Stimulated activated CD4-positive, alpha-beta T cell treated with anti-CD3 and anti-CD28 coated beads, Interleukin-15, amount 100 ng/mL, for 48 hours (primary cell): ENCODE data around the gene ROCK2.
"Not testable (repeated sequence)": the region's sequence is repeated elsewhere in the genome, so short reads cannot be mapped to it uniquely, and the experiment has no call there.

Experiments
- DNase-seq, 2 donors: peaks; one replicate each; pipeline ENCODE4 v3.0.0-alpha.2; 2020; ENCODE audit warnings: low read depth in 2 of 2

Gene ROCK2

DNA sequence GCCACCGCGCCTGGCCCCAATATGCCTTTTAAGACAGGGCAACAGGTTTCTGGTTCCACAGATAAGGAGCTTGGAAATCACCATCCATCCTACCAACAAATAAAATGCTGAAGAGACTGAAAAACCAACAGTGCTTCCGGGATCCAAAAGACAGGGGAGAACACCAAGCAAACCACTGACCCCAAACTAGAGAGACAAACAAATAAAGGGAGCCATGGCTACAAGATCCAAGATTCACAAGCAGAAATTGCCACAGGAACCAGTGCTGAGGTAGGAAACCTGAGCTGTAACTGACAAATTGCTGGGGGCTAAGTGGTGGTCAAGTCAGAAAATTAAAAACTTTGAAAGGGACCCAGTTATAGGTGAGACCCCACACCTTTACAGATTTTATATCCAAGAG, 76.5 kb downstream of the ROCK2 start:
- no peak for DNase-seq

DNA sequence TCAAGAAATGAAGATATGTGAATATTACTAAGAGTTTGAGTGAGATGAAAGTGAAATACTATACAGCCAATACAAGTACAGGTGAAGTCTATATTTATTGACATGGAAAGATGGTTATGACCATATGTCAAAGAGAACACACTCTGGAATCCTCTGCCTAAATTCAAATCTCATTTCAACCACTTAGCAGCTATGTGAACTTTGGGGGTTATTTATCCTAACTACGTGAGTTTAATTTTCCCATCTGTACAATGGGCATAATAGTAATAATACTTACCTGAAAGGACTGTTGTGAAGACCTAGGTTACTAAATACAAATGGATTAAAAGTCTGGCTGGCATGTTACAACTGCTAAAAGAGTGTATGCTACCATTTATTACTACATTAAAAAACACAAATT, 79.6 kb downstream of the ROCK2 start:
- no peak for DNase-seq

DNA sequence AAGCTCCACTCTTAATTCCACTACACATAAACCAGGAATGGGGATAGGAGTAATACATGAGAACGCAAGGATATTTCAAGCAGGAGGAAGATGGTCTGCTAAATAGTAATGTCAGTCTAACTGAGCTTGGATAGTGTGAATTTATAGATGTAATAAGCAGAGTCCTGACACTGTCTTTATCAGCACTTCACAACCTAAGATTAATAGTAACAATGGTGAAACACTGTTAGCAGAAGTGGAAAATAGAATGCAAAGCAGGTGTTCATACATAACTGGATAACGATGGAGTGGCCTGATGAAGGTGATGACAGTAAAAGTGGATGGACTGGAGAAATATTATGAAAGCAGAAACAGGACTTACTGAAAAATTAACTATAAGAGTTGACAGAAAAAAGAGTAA, 80.4 kb downstream of the ROCK2 start:
- no peak for DNase-seq

DNA sequence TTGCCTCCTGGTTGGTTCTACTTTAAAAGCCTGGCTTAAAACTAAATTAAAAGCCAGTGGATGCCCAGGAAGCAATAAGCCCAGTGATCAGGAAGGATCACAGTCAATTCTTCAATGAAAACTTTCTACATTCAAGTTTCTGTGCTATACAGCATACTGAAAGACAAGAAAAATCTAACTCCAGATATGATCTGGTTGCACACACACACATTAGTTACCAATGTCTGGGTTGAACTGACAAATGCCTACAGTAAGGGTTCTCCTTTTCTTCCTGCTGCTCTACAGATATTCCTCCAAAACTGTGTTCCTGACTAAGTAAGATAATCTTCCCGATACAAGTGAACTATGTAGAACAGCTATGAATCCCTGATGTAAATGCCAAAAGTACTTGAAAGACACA, 81.3 kb downstream of the ROCK2 start:
- DNase-seq, result no peak

DNA sequence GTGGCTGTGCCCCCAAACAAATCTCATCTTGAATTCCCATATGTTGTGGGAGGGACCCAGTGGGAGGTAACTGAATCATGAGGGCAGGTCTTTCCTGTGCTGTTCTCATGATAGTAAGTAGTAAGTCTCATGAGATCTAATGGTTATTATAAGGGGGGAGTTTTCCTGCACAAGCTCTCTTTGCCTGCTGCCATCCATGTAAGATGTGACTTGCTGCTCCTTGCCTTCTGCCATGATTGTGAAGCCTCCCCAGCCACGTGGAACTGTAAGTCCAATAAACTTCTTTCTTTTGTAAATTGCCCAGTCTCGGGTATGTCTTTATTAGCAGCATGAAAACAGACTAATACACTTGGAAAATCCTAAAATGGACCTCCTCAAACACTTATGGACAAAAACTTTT, 82.0 kb downstream of the ROCK2 start:
- not testable (repeated sequence) for DNase-seq

DNA sequence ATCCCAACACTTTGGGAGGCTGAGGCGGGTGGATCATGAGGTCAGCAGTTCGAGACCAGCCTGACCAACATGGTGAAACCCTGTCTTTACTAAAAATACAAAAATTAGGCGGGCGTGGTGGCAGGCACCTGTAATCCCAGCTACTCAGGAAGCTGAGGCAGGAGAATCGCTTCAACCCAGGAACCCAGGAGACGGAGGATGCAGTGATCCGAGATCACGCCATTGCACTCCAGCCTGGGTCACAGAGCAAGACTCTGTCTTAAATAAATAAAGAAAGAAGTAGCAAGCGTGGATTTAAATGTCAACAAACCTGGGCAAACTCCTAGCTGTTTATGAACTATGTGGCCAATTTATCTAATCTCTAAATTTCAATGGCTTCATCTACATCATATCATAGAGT, 82.9 kb downstream of the ROCK2 start:
- not testable (repeated sequence) for DNase-seq

DNA sequence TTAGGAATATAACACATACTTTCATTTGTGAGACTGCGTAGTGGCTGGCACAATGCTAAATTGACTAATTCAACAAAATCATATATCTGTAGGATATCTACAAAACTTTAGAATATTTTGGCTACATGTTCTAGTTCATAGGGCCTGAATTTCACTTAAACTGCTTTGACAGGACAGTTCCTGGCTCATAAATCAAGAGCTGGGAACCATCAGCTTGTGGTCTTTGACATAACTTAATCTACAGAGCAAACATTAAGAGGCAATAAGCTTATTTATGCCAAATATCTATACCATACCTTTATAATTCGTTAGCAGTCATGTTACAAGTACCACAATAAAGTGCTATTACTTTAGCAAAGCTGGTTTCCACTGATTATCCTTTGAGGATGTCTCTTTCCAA, 83.5 kb downstream of the ROCK2 start:
- DNase-seq, result no peak

DNA sequence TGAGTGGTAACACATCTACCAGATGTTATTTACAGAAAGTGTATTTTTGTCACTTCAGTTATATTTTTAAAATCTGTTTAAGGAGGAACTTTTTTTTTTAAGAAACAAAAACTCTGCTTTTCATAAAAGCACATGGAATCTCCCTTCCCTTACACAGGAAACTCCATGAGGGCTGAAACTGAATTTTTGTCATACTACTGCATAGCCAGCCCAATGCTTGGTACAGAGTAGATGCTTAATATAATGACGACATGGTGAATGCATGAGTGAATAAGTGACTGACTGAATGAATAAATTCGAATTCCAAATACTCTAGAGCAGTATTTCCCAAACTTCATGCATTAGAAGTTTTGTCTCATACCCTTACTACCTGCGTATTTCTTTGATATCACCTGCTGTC, 86.5 kb downstream of the ROCK2 start:
- no peak for DNase-seq

DNA sequence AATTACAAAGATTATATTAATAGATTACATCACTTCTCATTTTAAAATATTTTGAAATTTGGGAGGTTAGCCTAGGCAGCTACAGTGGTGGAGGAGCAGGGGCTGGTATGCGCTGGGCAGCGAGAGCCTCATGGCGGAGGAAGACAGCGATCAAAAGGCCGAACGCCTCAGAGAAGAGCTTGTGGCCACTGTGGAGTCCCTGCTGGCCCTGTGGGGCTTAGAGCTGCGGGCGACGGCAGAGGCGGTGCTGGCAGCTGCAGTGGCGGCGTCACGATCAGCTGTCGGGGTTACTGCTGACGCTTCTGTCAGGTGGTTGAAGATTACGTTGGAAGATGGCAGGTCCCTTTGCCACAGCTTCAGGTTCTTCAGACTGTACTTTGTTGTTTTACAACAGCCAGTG, 87.4 kb downstream of the ROCK2 start:
- no peak for DNase-seq

DNA sequence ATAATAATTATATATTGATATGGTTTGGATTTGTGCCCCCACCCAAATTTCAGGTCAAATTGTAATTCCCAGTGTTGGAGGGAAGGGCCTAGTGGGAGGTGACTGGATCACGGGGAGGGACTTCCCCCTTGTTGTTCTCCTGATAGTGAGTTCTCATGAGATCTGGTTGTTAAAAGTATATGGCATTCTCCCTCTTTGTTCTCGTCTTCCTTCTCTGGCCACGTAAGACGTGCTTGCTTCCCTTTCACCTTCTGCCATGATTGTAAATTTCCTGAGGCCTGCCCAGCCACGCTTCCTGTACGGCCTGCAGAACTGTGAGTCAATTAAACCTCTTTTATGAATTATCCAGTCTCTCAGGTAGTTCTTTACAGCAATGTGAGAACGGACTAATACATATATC, 88.3 kb downstream of the ROCK2 start:
- DNase-seq, result no peak

DNA sequence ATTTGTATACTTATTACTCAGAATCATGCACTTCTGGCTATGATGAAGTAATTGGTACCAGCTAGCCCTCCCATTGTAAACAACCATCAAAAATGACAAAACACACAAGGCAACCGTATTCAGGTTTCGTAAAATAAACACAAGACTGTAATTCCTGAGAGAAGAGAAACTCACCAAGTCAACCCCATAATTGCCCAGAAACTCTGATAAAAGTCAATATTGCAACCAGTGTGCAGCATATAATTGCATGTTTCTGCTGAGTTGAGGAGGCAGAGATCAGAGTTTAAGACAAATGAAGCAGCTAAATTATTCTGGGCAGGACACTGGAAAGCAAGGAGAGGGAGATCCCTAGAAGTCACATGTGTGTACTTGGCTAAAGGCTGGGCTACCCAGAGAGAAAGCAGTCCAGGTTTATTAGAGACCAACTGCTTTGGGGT, 90.3 kb downstream of the ROCK2 start:
- no peak for DNase-seq

DNA sequence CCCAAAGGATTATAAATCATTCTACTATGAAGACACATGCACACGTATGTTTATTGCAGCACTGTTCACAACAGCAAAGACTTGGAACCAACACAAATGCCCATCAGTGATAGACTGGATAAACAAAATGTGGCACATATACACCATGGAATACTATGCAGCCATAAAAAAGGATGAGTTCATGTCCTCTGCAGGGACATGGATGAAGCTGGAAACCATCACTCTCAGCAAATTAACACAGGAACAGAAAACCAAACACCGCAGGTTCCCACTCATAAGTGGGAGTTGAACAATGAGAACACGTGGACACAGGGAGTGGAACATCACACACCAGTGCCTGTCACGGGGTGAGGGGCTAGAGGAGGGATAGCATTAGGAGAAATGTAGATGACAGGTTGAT, 92.0 kb downstream of the ROCK2 start:
- not testable (repeated sequence) for DNase-seq

DNA sequence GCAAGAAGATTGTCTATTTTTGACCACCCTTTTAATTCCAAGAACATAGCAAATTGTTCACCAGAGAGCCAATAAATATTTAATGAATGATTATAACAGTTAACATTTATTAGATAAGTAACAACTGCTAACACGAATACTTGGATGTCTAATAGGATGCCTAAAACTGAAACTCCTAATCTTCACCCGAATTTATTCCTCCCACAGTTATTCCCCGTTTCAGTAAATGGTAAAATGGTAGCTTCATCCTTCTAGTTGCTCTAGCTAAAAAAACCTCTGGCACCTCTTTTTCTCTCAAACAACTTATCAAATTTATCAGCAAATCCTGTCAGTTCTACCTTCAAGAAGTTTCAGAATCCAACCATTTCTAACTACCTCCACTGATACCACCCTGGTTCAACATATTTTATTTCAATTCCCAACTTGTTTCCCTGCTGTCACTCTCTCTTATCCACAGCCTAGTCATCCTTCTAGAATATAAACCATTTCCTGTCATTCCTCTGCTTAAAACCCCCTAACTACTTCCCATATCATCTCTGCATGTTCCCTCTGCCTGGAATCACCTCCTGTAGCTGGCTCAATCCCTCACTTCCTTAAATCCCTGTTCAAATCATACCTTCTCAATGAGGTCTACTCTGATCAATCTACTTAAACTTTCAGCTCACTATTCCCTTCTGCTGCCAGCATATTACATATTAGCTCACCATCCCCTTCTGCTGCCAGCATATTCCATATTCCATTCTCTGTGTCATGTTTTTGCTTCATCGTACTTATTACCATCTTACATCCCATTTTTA, 93.8 kb downstream of the ROCK2 start:
- no peak for DNase-seq

DNA sequence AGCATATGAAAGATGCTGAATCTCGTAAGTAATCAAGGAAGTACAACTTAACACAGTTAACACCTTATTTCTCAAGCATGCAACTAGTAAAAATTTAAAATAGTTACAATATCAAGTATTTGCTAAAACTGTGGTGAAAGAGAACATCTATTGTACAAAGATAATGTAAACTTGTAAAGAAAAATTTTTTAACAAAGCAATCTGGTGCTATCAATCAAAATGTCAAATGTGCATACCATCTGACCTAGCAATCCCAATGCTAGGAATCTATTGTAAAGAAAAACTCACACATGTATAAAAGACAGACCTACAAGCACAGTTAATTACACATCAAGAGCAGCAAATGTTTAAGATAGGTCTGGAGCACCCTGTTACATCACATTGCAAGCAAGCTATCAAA, 99.1 kb downstream of the ROCK2 start:
- no peak for DNase-seq

DNA sequence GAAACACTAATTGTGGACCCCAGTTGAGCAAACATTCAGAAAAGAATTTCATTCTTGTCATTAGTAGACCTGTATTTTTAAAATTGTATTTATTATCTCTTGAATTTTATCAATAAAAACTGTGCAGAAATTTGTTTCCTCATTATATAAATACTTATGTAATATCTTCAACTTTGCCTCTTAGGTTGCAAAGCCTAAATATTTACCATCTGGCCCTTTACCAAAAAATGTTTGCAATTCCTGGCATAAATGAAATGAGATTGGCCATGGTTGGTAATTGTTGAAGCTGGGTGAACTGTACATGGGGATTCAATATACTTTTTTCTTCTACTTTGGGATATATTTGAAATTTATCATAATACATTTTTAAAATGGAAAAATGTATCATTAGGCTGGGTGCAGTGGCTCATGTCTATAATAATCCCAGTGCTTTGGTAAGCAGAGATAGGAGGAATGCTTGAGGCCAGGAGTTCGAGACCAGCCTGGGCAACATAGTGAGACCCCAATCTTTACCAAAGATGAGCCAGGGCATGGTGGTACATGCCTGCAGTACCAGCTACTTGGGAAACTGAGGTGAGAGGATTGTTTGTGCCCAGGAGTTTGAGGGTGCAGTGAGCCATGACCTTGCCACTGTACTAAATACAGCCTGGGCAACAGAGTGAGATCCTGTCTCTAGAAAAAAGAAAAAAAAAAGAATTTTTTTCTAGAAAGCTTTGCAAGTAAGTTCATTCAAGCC, 100.2 kb downstream of the ROCK2 start:
- DNase-seq, result no peak

DNA sequence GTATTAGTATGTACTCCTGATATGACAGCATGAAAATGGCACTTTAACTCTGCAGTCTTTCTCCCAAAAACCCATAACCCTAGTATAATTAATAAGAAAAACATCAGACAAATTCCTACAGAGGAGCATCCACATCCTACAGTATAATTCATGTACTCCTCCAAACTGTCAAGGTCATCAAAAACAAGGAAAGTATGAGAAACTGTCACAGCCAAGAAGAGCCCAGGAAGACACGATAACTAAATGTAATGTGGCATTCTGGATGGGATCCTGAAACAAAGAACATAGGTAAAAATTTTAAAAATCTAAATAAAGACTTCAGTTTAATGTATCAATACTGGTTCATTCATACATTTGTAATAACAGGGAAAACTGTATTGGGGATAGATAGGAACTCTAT, 100.9 kb downstream of the ROCK2 start:
- no peak for DNase-seq

DNA sequence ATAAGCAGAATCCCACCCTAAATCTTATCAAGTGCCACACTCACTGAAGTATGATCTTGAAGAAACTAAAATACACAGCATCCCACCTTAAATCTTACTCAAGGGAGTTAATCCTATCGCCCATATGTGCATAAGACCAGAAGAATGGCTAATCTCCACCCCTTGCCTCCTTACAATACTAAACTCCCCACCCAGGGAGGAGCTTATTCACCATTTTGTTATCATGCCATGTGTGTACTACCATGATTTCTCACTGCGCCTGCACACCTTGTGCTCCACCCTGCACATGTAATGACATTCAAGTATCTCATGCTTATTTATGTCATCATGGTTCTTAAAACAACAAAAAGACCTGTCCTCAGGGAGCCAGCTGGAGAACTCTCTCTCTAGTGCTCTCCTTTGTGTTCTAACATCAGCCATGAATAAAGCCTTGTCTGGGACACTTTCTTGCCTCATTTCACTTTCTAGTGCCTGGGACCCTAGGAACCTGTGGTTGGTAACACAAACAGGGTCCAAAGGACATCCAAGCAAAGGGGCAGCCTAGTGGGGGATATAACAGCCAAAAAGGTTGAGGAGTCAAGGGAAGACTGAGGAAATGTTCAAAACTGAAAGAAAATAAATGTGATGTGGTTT, 101.8 kb downstream of the ROCK2 start:
- no peak for DNase-seq

DNA sequence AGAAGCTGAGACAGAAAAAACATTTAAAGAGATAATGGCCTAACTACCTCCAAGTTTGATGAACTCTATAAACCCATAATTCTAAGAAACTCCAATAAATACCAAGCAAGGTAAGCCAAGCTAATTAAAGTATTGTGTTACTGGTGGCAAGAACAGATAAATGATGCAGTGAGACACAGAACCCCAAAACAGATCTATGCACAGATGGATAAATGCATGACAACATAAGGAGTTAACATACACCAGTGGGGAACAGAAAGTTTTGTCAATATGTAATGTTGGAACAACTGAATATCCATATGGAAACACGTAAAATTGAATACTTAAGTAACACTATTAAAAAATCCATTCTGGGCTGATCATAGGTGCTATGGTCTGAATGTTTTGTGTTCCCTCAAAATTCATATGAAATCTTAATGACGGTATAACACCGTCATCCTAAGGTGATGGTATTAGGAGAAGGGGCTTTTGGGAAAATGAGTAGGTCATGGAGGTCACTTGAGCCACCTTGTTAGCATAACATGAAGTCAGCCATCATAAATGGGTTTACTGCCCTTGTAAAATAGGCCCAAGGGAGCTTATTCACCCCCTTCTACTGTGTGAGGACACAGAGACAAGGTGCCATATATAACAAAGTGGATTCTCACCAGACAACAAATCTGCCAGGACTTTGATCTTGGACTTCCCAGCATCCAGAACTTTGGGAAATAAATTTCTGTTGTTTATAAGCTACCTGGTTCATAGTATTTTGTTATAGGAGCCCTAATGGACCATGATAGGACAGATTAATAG, 102.8 kb downstream of the ROCK2 start:
- DNase-seq, result no peak

DNA sequence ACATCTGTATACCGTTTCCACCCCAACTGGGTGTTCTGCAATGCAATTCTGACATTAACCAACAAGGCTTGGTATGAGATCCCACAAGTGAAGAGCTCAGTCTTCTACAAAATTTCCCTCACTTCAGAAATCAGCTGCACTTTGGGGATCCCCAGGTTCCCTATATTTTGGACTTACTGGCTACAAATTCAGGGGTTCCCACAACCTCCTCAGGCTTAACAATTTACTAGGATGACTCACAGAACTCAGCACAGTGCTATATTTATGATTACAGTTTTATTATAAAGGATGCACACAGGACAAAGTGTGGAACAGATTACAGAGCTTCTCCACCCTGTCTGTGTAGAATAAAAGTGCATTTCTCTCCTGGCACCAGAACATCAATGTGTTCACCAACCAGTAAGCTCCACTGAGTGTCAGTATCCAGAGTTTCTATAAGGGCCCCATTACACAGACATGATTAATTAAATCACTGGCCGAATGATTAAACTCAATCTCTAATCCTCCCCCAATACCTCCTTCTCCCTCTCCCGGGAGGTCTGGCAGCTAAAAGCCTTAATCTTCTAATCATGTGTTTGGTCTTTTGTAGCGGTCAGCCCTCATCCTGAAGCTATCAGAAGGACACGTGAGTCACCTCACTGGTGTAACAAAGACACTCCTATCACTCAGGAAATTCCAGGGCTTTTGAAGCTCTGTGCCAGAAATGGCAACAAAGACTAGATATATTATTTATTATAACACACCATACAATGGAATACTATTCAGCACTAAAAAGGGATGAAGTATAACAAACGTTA, 104.6 kb downstream of the ROCK2 start:
- no peak for DNase-seq

DNA sequence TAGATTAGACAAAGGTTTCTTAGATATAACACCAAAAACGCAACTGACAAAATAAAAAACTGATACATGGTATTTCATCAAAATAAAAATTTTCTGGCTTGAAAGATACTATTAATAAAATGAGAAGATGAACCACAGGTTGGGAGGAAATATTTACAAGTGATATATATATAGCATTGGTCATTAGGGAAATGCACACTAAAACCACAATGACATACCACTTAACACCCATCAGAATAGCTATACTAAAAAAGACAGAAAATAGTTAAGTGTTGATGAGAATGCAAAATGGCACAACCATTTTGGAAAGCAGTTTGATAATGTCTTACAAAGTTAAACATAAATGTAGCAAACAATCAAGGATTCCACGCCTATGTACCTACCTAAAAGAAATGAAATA, 105.3 kb downstream of the ROCK2 start:
- no peak for DNase-seq

DNA sequence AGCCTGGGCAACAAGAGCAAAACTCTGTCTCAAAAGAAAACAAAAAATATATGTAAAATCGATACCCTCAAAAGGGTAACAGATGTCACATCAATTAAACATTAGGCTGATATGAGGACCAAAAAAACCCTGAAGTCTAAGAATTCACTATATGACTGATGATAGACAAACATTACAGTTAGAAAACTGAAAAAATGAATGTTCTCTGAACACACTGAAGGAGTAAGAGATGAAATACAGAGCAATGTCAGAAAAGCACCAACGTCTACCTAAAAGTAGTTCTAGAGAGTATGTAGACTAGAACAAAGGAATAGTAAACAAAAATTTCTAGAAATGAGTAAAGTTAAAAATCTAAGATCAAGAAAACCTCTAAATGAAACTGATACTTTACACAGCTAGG, 107.3 kb downstream of the ROCK2 start:
- DNase-seq, result no peak
